IMR-90 (cell line): Measurements from ENCODE around the gene AGMO.

Source experiments
- BHLHE40 ChIP-seq: fragments of 150-350 bp; IDR thresholded peaks from 2 replicates; pipeline ENCODE4 v1.6.1; 2016; ENCODE audit warnings: mild to moderate bottlenecking, low read depth, low read length
- CHD1 ChIP-seq: IDR thresholded peaks from 2 replicates; pipeline ENCODE4 v1.6.1; 2012; ENCODE audit warnings: low read depth, low read length, improper control_type of control experiment
- POLR2A ChIP-seq: IDR thresholded peaks from 2 replicates; pipeline ENCODE4 v1.6.1; 2012; ENCODE audit warnings: mild to moderate bottlenecking, low read depth, low read length
- RCOR1 ChIP-seq: IDR thresholded peaks from 2 replicates; pipeline ENCODE4 v1.6.1; 2012; ENCODE audit warnings: mild to moderate bottlenecking, low read length, improper control_type of control experiment; ENCODE audit not compliant: insufficient replicate concordance
- RFX5 ChIP-seq: IDR thresholded peaks from 2 replicates; pipeline ENCODE4 v1.8.0; 2012; ENCODE audit warnings: low read depth, mild to moderate bottlenecking, low read length, moderate library complexity
- TF ChIP-seq, protein P1 (sequence below): conservative IDR thresholded peaks from 2 replicates; pipeline ENCODE4 v1.5.1; 2012; ENCODE audit warnings: mild to moderate bottlenecking, low read depth, low read length, improper control_type of control experiment
- TF ChIP-seq, protein P2 (sequence below): fragments of 150-350 bp; IDR thresholded peaks from 2 replicates; pipeline ENCODE4 v1.6.1; 2016; ENCODE audit warnings: low read depth, mild to moderate bottlenecking, low read length, moderate library complexity, borderline replicate concordance

- TF ChIP-seq, protein P1, sequence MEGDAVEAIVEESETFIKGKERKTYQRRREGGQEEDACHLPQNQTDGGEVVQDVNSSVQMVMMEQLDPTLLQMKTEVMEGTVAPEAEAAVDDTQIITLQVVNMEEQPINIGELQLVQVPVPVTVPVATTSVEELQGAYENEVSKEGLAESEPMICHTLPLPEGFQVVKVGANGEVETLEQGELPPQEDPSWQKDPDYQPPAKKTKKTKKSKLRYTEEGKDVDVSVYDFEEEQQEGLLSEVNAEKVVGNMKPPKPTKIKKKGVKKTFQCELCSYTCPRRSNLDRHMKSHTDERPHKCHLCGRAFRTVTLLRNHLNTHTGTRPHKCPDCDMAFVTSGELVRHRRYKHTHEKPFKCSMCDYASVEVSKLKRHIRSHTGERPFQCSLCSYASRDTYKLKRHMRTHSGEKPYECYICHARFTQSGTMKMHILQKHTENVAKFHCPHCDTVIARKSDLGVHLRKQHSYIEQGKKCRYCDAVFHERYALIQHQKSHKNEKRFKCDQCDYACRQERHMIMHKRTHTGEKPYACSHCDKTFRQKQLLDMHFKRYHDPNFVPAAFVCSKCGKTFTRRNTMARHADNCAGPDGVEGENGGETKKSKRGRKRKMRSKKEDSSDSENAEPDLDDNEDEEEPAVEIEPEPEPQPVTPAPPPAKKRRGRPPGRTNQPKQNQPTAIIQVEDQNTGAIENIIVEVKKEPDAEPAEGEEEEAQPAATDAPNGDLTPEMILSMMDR = no peak
- TF ChIP-seq, protein P2, sequence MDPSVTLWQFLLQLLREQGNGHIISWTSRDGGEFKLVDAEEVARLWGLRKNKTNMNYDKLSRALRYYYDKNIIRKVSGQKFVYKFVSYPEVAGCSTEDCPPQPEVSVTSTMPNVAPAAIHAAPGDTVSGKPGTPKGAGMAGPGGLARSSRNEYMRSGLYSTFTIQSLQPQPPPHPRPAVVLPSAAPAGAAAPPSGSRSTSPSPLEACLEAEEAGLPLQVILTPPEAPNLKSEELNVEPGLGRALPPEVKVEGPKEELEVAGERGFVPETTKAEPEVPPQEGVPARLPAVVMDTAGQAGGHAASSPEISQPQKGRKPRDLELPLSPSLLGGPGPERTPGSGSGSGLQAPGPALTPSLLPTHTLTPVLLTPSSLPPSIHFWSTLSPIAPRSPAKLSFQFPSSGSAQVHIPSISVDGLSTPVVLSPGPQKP = no peak
- TF ChIP-seq POLR2A (no peak), BHLHE40 (no peak), RCOR1 (no peak), RFX5 (no peak), CHD1 (no peak)
Measured at GRCh38 chr7:15601175-15601574, 39.4 kb upstream of the AGMO start.
